ENCODE measurements around the gene NDUFV3. TPM values are rescaled to one million over a fixed set of nuclear protein-coding genes. Genes with fewer than 3 reads are reported as not detected.
A peak's percentile ranks its signal among the peaks of the same experiment; 100 is the strongest.
"Not testable (repeated sequence)": the region's sequence is repeated elsewhere in the genome, so short reads cannot be mapped to it uniquely, and the experiment has no call there.

Gene NDUFV3
- total RNA-seq, 2 donors from 2014 or later: 35.7 to 38.2 TPM

- ATAC-seq; DNase-seq; intact Hi-C loops (cut with DNase I, micrococcal nuclease): not testable (repeated sequence)
These were observed 17.3 kb upstream of the NDUFV3 start for GRCh38 chr21:42875811-42876210.

GRCh38 chr21:42878678-42878992 is 14.5 kb upstream of the NDUFV3 start:
- DNase-seq (no peak), ATAC-seq (peak; percentile 54)
- intact Hi-C loops (cut with DNase I, micrococcal nuclease): no loop called here

GRCh38 chr21:42878993-42879787 is 13.9 kb upstream of the NDUFV3 start, which contains the start of gene WDR4:
TSS of gene WDR4 (minus strand) at chr21:42879539. CDS start at chr21:42879495, 44 bp downstream.
- peak; percentile 97 to 98 for DNase-seq
- ATAC-seq: peak; percentile 96
- intact Hi-C loops (cut with DNase I, micrococcal nuclease): no loop called here

- DNase-seq (no peak), ATAC-seq (no peak)
- intact Hi-C loops (cut with DNase I, micrococcal nuclease): no loop called here
These were observed 12.8 kb upstream of the NDUFV3 start for GRCh38 chr21:42880352-42880751.

- ATAC-seq: no peak
- intact Hi-C loops (cut with DNase I, micrococcal nuclease): no loop called here
These were observed 9.2 kb upstream of the NDUFV3 start for GRCh38 chr21:42883921-42884320.

GRCh38 chr21:42887326-42887725 is 5.8 kb upstream of the NDUFV3 start:
- ATAC-seq (no peak), DNase-seq (no peak)
- intact Hi-C loops (cut with DNase I, micrococcal nuclease): no loop called here

More at GRCh38 chr21:42883921-42884320, 9.2 kb upstream of the NDUFV3 start:
- DNase-seq: no peak

GRCh38 chr21:42892582-42892930 is 553 bp upstream of the NDUFV3 start:
- intact Hi-C loops (cut with DNase I, micrococcal nuclease): no loop called here
- ATAC-seq (peak; percentile 26), DNase-seq (no peak)

GRCh38 chr21:42900446-42900845 is 7.3 kb downstream of the NDUFV3 start:
- ATAC-seq: no peak
- no peak for DNase-seq
- intact Hi-C loops (cut with DNase I, micrococcal nuclease): no loop called here

GRCh38 chr21:42903817-42904216 is 10.7 kb downstream of the NDUFV3 start:
- intact Hi-C loops (cut with DNase I, micrococcal nuclease): no loop called here
- no peak for ATAC-seq

GRCh38 chr21:42905195-42905594 is 12.1 kb downstream of the NDUFV3 start:
- DNase-seq (no peak), ATAC-seq (no peak)
- intact Hi-C loops (cut with DNase I, micrococcal nuclease): no loop called here

More at GRCh38 chr21:42903817-42904216, 10.7 kb downstream of the NDUFV3 start:
- DNase-seq: no peak

GRCh38 chr21:42906233-42906632 is 13.1 kb downstream of the NDUFV3 start:
- ATAC-seq (no peak), DNase-seq (no peak)
- intact Hi-C loops (cut with DNase I, micrococcal nuclease): no loop called here

GRCh38 chr21:42908484-42908883 is 15.4 kb downstream of the NDUFV3 start:
- DNase-seq; intact Hi-C loops (cut with DNase I, micrococcal nuclease); ATAC-seq: not testable (repeated sequence)

- ATAC-seq; intact Hi-C loops (cut with DNase I, micrococcal nuclease); DNase-seq: not testable (repeated sequence)
These were observed 18.8 kb downstream of the NDUFV3 start for GRCh38 chr21:42911920-42912319.

GRCh38 chr21:42913476-42913875 is 20.4 kb downstream of the NDUFV3 start:
- intact Hi-C loops (cut with DNase I, micrococcal nuclease): no loop called here

GRCh38 chr21:42918291-42918690 is 25.2 kb downstream of the NDUFV3 start:
- ATAC-seq: no peak
- intact Hi-C loops (cut with DNase I, micrococcal nuclease): no loop called here
- no peak for DNase-seq

More at GRCh38 chr21:42913476-42913875, 20.4 kb downstream of the NDUFV3 start:
- DNase-seq (no peak), ATAC-seq (no peak)

GRCh38 chr21:42921927-42922326 is 28.8 kb downstream of the NDUFV3 start:
- DNase-seq: no peak
- intact Hi-C loops (cut with DNase I, micrococcal nuclease): no loop called here
- no peak for ATAC-seq

GRCh38 chr21:42922918-42923317 is 29.8 kb downstream of the NDUFV3 start:
- intact Hi-C loops (cut with DNase I, micrococcal nuclease): no loop called here
- DNase-seq (no peak), ATAC-seq (no peak)

- DNase-seq (peak; percentile 69 to 74), ATAC-seq (peak; percentile 98)
- intact Hi-C loops (cut with DNase I, micrococcal nuclease): no loop called here
These were observed 30.7 kb downstream of the NDUFV3 start for GRCh38 chr21:42923553-42924432.

- DNase-seq (no peak), ATAC-seq (no peak)
- intact Hi-C loops (cut with DNase I, micrococcal nuclease): no loop called here
These were observed 31.3 kb downstream of the NDUFV3 start for GRCh38 chr21:42924433-42924751.

Measured in left colon (tissue), 2 donors.